ENCODE data around the gene LIMS1. TPM values are rescaled to one million over a fixed set of nuclear protein-coding genes. Genes with fewer than 3 reads are reported as not detected.
"Not testable (repeated sequence)": the region's sequence is repeated elsewhere in the genome, so short reads cannot be mapped to it uniquely, and the experiment has no call there.

The LIMS1 gene
- polyA plus RNA-seq, 4 donors = 44.6 to 54.2 (median 50.0) TPM

GRCh38 chr2:108701208-108701607 lies 166.9 kb downstream of the LIMS1 start:
- no peak for DNase-seq (ENCODE audit: low read depth in 4 of 4, low spot score in 2 of 4)

- no peak for DNase-seq (ENCODE audit: low read depth in 4 of 4, low spot score in 2 of 4)
These were observed 167.5 kb downstream of the LIMS1 start for GRCh38 chr2:108701806-108702205.

- DNase-seq (ENCODE audit: low read depth in 4 of 4, low spot score in 2 of 4) = no peak
These were observed 170.6 kb downstream of the LIMS1 start for GRCh38 chr2:108704871-108705270.

- no peak for DNase-seq (ENCODE audit: low read depth in 4 of 4, low spot score in 2 of 4)
These were observed 173.0 kb downstream of the LIMS1 start for GRCh38 chr2:108707300-108707699.

- not testable (repeated sequence) for DNase-seq (ENCODE audit: low read depth in 4 of 4, low spot score in 2 of 4)
These were observed 182.7 kb downstream of the LIMS1 start for GRCh38 chr2:108716971-108717370.

GRCh38 chr2:108719149-108720044 lies 185.1 kb downstream of the LIMS1 start, which contains the start of gene RANBP2:
Gene RANBP2, plus strand, starts transcription at chr2:108719482. Its CDS starts 125 bp downstream, at chr2:108719607.
- DNase-seq (ENCODE audit: low read depth in 4 of 4, low spot score in 2 of 4) = peak; percentile 92 to 95 (median 94)

GRCh38 chr2:108726048-108726447 lies 191.8 kb downstream of the LIMS1 start:
- DNase-seq (ENCODE audit: low read depth in 4 of 4, low spot score in 2 of 4) = not testable (repeated sequence)

- DNase-seq (ENCODE audit: low read depth in 4 of 4, low spot score in 2 of 4) = not testable (repeated sequence)
These were observed 200.4 kb downstream of the LIMS1 start for GRCh38 chr2:108734656-108735055.

Other genes with a start within 250 kb of the LIMS1 start
- 10 to 100 TPM; 34.9 to 94.9 (median 61.9) TPM for gene SULT1C2, start 245.6 kb upstream of the LIMS1 start, polyA plus RNA-seq (ENCODE audit: insufficient read length in 4 of 4)
- 10 to 100 TPM; 36.0 to 58.4 (median 46.9) TPM for gene SULT1C4, start 156.5 kb upstream of the LIMS1 start, polyA plus RNA-seq (ENCODE audit: insufficient read length in 4 of 4)
- gene GCC2, start 85.3 kb upstream of the LIMS1 start, polyA plus RNA-seq (ENCODE audit: insufficient read length in 4 of 4) = 10 to 100 TPM; 44.3 to 78.5 (median 66.7) TPM
- gene RANBP2, start 185.0 kb downstream of the LIMS1 start, polyA plus RNA-seq (ENCODE audit: insufficient read length in 4 of 4) = 10 to 100 TPM; 52.8 to 74.0 (median 59.6) TPM

All from left renal cortex interstitium (tissue), 4 donors.